Gastroesophageal sphincter (tissue), 3 donors: ENCODE measurements around the gene CARS1.

Experiments
- POLR2A ChIP-seq, 2 donors: fragments of 450-650 bp; IDR thresholded peaks; one replicate each; pipeline ENCODE4 v1.6.1; 2017; ENCODE audit warnings: antibody characterized with exemption in 2 of 2, mild to moderate bottlenecking in 2 of 2, moderate library complexity in 1 of 2
- TF ChIP-seq, protein P1 (sequence below), 4 experiments: fragments of 200-600 bp in 2 of 4; fragments of 450-650 bp in 2 of 4; sonication (generic) in 1 of 4; IDR thresholded peaks; one replicate each; pipeline ENCODE4 v1.5.1; 2017 to 2019; ENCODE audit warnings: antibody characterized with exemption in 4 of 4, mild to moderate bottlenecking in 2 of 4, moderate library complexity in 2 of 4

DNA sequence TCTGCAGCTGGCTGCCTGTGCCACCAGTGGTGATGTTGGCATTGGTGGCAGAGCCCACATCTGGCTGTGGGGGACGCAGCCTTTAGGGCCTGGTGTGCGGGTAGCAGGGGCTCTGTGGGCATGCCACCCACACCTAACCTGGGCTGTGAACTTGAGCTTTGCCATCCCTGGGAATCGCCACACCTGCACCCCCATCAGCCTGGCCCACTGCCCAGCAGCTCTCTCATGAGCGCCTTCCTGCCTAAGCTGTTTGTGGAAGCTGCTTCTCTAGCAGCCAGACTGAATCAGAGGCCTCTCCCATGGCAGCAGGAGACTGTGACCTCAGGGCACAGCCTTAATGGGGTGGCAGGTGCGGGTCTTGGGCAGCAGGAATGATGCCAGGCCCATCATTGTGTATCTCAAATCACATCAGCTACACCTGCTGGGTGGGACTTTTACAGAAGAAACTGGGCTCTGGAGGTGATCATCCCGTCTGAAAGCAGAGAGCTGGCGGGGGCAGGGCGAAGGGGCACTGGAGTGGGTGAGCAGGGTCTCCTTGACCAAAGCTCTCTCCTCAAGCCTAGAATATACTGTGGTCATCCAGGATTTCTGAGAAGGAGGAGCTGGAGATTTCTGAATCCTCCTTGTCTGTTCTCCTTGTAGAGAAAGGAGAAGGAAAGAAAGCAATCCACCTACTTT is 17.8 kb upstream of the CARS1 start:
- TF ChIP-seq, protein P1, sequence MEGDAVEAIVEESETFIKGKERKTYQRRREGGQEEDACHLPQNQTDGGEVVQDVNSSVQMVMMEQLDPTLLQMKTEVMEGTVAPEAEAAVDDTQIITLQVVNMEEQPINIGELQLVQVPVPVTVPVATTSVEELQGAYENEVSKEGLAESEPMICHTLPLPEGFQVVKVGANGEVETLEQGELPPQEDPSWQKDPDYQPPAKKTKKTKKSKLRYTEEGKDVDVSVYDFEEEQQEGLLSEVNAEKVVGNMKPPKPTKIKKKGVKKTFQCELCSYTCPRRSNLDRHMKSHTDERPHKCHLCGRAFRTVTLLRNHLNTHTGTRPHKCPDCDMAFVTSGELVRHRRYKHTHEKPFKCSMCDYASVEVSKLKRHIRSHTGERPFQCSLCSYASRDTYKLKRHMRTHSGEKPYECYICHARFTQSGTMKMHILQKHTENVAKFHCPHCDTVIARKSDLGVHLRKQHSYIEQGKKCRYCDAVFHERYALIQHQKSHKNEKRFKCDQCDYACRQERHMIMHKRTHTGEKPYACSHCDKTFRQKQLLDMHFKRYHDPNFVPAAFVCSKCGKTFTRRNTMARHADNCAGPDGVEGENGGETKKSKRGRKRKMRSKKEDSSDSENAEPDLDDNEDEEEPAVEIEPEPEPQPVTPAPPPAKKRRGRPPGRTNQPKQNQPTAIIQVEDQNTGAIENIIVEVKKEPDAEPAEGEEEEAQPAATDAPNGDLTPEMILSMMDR (IDR thresholded peaks at IDR 0.05), result no peak
- TF ChIP-seq POLR2A (IDR thresholded peaks at IDR 0.05), result no peak
